ENCODE results near the gene NID1. TPM values are rescaled to one million over a fixed set of nuclear protein-coding genes. Genes with fewer than 3 reads are reported as not detected.

The NID1 gene
- total and polyA plus RNA-seq, 2 of the 4 experiments (the other 2 are of a cell fraction): 21.9 to 83.3 TPM

DNA sequence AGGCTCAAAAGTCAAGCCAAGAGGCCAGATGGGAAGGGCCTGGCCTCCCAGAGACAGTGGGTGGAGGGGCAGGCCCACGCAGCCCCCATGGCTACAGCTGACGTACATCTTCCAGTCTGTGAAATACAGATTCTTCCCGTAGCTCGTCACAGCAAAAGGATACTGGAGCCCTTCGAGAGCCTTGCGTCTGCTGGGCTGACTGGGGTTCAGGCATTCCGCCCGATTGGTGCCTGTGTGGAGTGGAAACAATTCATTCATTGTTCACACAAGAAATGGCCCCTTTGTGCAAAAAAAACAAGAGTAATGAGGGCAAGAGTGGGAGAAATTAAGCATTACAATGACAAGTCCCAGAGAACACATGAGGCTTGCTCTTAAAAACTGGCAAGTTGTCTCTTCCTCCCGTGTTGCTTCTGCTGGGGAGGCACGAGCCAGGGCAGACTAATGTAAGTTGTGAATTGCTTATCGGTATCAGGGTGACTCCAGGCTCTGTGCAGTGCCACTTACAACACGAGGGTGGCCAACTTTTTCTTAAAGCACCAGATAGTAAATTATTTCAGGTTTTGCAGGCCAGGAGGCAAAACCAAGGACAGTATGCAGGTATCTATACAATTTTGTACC, 85.1 kb downstream of the NID1 start:
- Histone ChIP-seq H2AK5ac (ENCODE audit: low read depth, low read length) (no peak overlapping the region), H3K9me1 (ENCODE audit: insufficient read depth, low read length) (peaks cover 9% of the 10 kb centered on the region; the same call in 1 of the 2 replicates), H3K79me1 (ENCODE audit: low read depth in 1 of 2, low read length in 2 of 2) (peaks cover 0 to 6% of the 10 kb centered on the region in 2 experiments; a peak in 1 of 4 replicates), H3K56ac (ENCODE audit: extremely low read depth, insufficient read depth, low read length) (no peak overlapping the region), H4K20me1 (ENCODE audit: insufficient read depth, low read length) (no peaks in the 10 kb centered on the region), H3K23ac (ENCODE audit: low read depth, low read length) (no peak overlapping the region), H3K4me1 (ENCODE audit: control insufficient read depth, insufficient read depth, low read length) (peaks cover 13% of the 10 kb centered on the region), H4K8ac (ENCODE audit: low read depth in 2 of 2, low read length in 2 of 2) (no peak overlapping the region), H3K36me3 (ENCODE audit: control insufficient read depth, insufficient read depth, low read length) (peaks cover 51% of the 10 kb centered on the region), H2AFZ (replicated peaks; ENCODE audit: low read length, poor library complexity) (no peak overlapping the region), H2BK120ac (ENCODE audit: low read depth, low read length) (no peak overlapping the region), H3K27ac (ENCODE audit: insufficient read depth, low read length) (no peak overlapping the region), H3K4me3 (ENCODE audit: insufficient read depth, low read depth, low read length) (no peak overlapping the region), H2BK20ac (ENCODE audit: low read depth, low read length) (no peak overlapping the region), H4K5ac (ENCODE audit: low read depth, low read length) (no peak overlapping the region), H3K9ac (ENCODE audit: low read depth, low read length) (no peak overlapping the region), H3K27me3 (ENCODE audit: control insufficient read depth, insufficient read depth, low read length) (no peaks in the 10 kb centered on the region), H2BK15ac (ENCODE audit: low read depth, low read length) (no peak overlapping the region), H2BK5ac (ENCODE audit: low read depth, low read length, poor library complexity, severe bottlenecking) (no peak overlapping the region), H3K14ac (replicated peaks; ENCODE audit: low read depth, low read length) (no peak overlapping the region), H4K91ac (ENCODE audit: insufficient read depth, low read depth, low read length) (no peak overlapping the region), H3K18ac (ENCODE audit: low read depth, low read length) (no peak overlapping the region), H2AK9ac (replicated peaks; ENCODE audit: low read depth, low read length, poor library complexity) (no peak overlapping the region), H3K9me3 (ENCODE audit: control insufficient read depth, insufficient read depth, low read length) (peaks cover 17% of the 10 kb centered on the region), H3K4ac (ENCODE audit: low read depth, low read length) (no peak overlapping the region), H3K4me2 (ENCODE audit: low read depth, low read length) (no peak overlapping the region)
- BruUV-seq (replicated peaks): no TSS peak
- in situ Hi-C loops (cut with MboI; ENCODE audit: low sequenced_read_pairs): loop anchor here (10.0 kb wide), 1 partner anchor 465 kb away; no protein-coding TSS in a partner anchor
- no peak for DNase-seq
- TF ChIP-seq POLR2A (IDR thresholded peaks at IDR 0.05; ENCODE audit: low read depth, low read length) (no peak), MAFK (IDR thresholded peaks at IDR 0.05; ENCODE audit: low read depth, low read length) (no peak), NFE2L2 (IDR thresholded peaks at IDR 0.05; ENCODE audit: low read depth, low read length) (no peak), SMC3 (IDR thresholded peaks at IDR 0.05; ENCODE audit: low read depth, low read length) (no peak), MAZ (IDR thresholded peaks at IDR 0.05; ENCODE audit: borderline replicate concordance, low read depth, low read length) (no peak), BHLHE40 (IDR thresholded peaks at IDR 0.05; ENCODE audit: low read depth, low read length) (no peak), FOS (IDR thresholded peaks at IDR 0.05; ENCODE audit: low read depth, low read length) (no peak), ELK1 (IDR thresholded peaks at IDR 0.05; ENCODE audit: borderline replicate concordance, low read depth, low read length) (no peak), RCOR1 (IDR thresholded peaks at IDR 0.05; ENCODE audit: insufficient replicate concordance, low read length) (no peak), CHD1 (IDR thresholded peaks at IDR 0.05; ENCODE audit: low read depth, low read length) (no peak), RFX5 (IDR thresholded peaks at IDR 0.05; ENCODE audit: low read depth, low read length) (no peak), RAD21 (IDR thresholded peaks at IDR 0.05; ENCODE audit: low read length) (no peak), CEBPB (IDR thresholded peaks at IDR 0.05; ENCODE audit: low read depth, low read length) (no peak)
- TF ChIP-seq, protein P1, sequence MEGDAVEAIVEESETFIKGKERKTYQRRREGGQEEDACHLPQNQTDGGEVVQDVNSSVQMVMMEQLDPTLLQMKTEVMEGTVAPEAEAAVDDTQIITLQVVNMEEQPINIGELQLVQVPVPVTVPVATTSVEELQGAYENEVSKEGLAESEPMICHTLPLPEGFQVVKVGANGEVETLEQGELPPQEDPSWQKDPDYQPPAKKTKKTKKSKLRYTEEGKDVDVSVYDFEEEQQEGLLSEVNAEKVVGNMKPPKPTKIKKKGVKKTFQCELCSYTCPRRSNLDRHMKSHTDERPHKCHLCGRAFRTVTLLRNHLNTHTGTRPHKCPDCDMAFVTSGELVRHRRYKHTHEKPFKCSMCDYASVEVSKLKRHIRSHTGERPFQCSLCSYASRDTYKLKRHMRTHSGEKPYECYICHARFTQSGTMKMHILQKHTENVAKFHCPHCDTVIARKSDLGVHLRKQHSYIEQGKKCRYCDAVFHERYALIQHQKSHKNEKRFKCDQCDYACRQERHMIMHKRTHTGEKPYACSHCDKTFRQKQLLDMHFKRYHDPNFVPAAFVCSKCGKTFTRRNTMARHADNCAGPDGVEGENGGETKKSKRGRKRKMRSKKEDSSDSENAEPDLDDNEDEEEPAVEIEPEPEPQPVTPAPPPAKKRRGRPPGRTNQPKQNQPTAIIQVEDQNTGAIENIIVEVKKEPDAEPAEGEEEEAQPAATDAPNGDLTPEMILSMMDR (conservative IDR thresholded peaks at IDR 0.05; ENCODE audit: low read depth, low read length): no peak
- TF ChIP-seq, protein P2, sequence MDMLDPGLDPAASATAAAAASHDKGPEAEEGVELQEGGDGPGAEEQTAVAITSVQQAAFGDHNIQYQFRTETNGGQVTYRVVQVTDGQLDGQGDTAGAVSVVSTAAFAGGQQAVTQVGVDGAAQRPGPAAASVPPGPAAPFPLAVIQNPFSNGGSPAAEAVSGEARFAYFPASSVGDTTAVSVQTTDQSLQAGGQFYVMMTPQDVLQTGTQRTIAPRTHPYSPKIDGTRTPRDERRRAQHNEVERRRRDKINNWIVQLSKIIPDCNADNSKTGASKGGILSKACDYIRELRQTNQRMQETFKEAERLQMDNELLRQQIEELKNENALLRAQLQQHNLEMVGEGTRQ (IDR thresholded peaks at IDR 0.05; ENCODE audit: low read depth, low read length): no peak
- POLR2A ChIA-PET (ENCODE audit: unreplicated experiment): no interaction called here
- dilution Hi-C loops (cut with HindIII; ENCODE audit: low sequenced_read_pairs, unreplicated experiment): no loop called here
- intact Hi-C loops (cut with micrococcal nuclease): loop anchor here (10.0 kb wide), 1 partner anchor 55 kb away; no protein-coding TSS in a partner anchor
- CTCF ChIA-PET: no interaction called here
- ATAC-seq (ENCODE audit: low read depth): no peak
- 98% methylated on average over 7 of the region's 12 CpGs; no CpG with 5 or more reads in 1 of the 2 experiments for WGBS, 2 experiments (ENCODE audit: extremely low coverage in 2 of 2, insufficient read length in 1 of 2)
